Large intestine (tissue), 3 donors: ENCODE data around the gene PTPRN2. TPM values are rescaled to one million over a fixed set of nuclear protein-coding genes. Genes with fewer than 3 reads are reported as not detected.

ENCODE experiments used
- DNase-seq, 2 donors: peaks; one replicate each; pipeline versions ENCODE4 v3.0.0 to v3.0.0-alpha.2; 2013
- H3K27ac ChIP-seq: one replicate; pipeline ENCODE4 v1.5.1; 2013; ENCODE audit warnings: low read length
- H3K27me3 ChIP-seq: 2 replicates; pipeline ENCODE4 v1.6.1; 2013; ENCODE audit warnings: low read length; ENCODE audit not compliant: control insufficient read depth, insufficient read depth
- H3K36me3 ChIP-seq: 2 replicates; pipeline ENCODE4 v1.6.1; 2013; ENCODE audit warnings: low read length; ENCODE audit not compliant: control insufficient read depth, insufficient read depth
- H3K4me1 ChIP-seq: one replicate; pipeline ENCODE4 v1.6.1; 2013; ENCODE audit warnings: low read length; ENCODE audit not compliant: control insufficient read depth, insufficient read depth
- H3K4me3 ChIP-seq: one replicate; pipeline ENCODE4 v1.5.1; 2013; ENCODE audit warnings: low read length
- H3K9me3 ChIP-seq: one replicate; pipeline ENCODE4 v1.6.1; 2013; ENCODE audit warnings: mild to moderate bottlenecking, low read depth, low read length, moderate library complexity; ENCODE audit not compliant: control insufficient read depth
- WGBS: methylation state at CpG from one replicate; pipeline ENCODE4 v1.1.5; 2013; ENCODE audit warnings: low lambda C conversion rate; ENCODE audit not compliant: insufficient coverage; 5-methylcytosine and 5-hydroxymethylcytosine counted together
- polyA plus RNA-seq: library from polyadenylated mRNA; unstranded; fragments of 120-200 nt; gene quantifications from one replicate; pipeline ENCODE4 v1.2.1, GENCODE V29; 2013

Gene PTPRN2
- polyA plus RNA-seq, 1 donor: 13.4 TPM

DNA sequence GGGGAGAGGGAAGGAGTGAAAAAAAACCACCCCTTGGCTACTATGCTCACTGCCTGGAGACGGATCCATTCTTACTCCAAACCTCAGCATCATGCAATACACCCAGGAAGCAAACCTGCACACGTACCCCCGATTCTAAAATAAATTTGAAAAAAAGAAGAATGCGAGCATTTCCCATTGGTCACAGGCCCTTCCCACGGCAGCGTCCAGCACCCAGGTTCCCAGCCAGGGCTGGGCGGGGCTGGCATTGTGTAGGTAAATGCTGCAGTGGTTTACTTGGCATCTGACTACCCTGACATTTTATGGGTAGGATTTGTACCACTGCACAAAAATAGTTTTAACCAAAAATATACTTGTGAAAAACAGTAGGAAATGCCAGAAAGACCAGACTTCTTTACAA lies 831.9 kb downstream of the PTPRN2 start:
- H3K27me3 ChIP-seq: no peaks in the 10 kb centered on the region
- H3K27ac ChIP-seq: no peak overlapping the region
- DNase-seq: no peak
- no peak overlapping the region for H3K4me3 ChIP-seq
- no peaks in the 10 kb centered on the region for H3K4me1 ChIP-seq
- no peaks in the 10 kb centered on the region for H3K36me3 ChIP-seq
- WGBS: no CpG with 5 or more reads among the region's 7 CpGs
- H3K9me3 ChIP-seq: peaks cover 10% of the 10 kb centered on the region

DNA sequence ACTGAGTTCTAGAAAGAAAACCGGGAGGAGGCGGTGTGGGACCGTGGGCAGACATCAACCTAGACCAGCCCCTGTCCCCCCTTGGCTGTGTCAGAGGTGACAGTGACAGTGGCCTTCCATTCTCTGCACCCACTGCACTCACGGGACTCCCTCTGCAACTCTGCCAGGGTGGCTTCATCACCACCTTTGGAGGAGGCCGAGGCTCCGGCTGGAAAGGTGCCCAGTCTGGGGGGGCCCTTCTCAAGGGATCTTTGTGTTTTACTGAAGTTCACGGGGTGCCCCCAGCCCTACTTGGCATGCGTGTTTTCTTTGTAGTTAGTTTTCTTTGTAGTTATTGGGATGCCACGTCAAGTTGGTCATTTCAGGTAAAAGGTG lies 833.2 kb downstream of the PTPRN2 start:
- no peak overlapping the region for H3K27ac ChIP-seq
- no peaks in the 10 kb centered on the region for H3K27me3 ChIP-seq
- H3K36me3 ChIP-seq: no peaks in the 10 kb centered on the region
- H3K4me3 ChIP-seq: no peak overlapping the region
- whole genome bisulfite sequencing: no CpG with 5 or more reads among the region's 9 CpGs
- DNase-seq: no peak
- peaks cover 10% of the 10 kb centered on the region for H3K9me3 ChIP-seq
- H3K4me1 ChIP-seq: no peaks in the 10 kb centered on the region

DNA sequence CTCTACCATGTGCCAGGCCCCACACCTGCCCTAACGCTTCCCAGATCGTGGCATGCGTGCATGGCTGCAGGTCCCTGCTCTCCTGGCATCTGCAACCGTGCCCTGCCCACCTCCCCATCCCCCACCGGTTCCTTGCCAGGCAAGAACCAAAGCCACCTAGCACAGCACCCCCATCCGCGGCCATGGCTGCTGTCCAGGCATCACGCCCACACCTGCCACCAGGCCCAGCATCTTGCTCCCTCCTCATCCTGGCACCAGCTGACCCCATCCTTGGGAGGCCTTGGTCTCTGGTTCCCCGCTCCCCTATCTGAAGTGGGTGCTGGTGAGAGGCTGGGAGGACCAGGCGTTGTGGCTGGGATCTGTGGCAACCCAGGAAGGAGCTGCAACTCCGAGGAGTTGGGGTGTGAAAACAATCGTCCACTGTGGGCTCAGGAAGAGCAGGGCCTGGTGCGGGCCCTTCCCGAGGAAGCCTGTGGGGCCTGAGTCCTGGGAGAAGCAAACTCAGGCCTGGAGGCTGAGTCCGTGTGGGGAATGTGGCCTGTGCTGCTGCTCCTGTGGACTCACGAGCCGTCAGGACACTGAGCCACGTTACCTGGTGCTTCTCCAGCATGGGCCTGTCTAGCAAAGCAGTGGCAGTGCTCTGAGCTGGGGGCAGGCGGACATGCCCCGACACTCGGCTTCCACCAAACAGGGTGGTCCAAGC lies 833.8 kb downstream of the PTPRN2 start:
- Histone ChIP-seq H3K9me3 (peaks cover 10% of the 10 kb centered on the region), H3K36me3 (no peaks in the 10 kb centered on the region), H3K27ac (no peak overlapping the region), H3K27me3 (no peaks in the 10 kb centered on the region), H3K4me1 (no peaks in the 10 kb centered on the region), H3K4me3 (no peak overlapping the region)
- WGBS: no CpG with 5 or more reads among the region's 21 CpGs
- no peak for DNase-seq

DNA sequence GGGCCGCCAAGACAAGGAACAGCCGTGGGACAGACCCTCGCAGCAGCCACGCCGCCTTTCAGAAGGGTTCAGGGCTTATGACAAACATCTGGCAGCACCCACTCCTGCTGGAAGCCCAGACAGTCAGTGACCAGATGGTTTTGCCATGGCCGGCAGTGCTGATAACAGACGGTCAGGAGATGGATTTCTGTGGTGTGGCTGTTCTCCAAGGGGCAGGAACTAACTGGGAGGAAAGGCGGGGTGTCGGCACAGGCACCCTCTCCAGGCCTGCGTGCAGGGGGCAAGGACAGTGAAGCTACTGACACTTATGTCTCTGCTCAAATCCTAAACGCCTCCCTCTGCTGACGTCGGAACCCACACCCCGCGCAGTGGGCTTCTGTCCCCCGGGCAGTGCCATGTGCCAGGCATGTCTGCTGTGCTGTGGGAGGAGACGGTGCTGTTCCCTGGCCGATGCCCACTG lies 834.8 kb downstream of the PTPRN2 start:
- no peak for DNase-seq
- no peak overlapping the region for H3K27ac ChIP-seq

DNA sequence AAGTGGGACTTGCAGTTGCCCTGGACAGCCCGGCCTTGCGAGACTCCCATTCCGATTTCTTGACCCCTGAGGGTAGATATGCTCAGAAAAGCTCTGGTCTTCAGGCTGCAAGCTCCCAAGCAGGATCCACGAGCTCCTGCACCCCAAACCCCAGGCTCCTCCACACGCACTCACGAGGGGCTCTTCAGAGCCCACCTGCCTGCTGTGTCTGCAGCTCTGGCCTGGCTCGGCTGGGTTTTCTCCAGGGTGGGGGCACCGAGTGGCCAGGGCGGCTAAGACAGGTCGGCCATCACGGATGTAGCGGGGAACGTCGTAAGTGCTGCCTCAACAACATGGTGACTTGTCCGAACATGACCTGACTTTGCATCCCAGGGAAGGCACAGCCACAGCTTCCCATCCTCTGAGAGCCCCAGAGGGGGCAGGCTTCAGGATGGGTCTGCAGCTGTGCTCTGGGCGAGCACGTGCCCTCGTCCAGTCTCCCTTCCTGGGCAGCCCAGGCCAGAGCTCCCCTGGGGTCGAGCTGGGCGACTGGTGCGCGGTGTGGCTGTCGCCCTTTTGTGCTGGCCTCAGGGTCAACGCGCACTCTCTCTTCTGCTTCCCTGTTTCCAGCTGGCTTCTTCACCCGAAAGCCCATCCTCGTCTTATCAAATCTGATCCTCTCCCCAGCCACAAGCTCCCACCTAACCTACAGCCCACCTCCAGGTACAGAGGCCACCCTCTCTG lies 835.5 kb downstream of the PTPRN2 start:
- no peak for DNase-seq
- H3K9me3 ChIP-seq: peaks cover under 1% of the 10 kb centered on the region
- H3K4me3 ChIP-seq: no peak overlapping the region
- H3K4me1 ChIP-seq: no peaks in the 10 kb centered on the region
- no peak overlapping the region for H3K27ac ChIP-seq
- no peaks in the 10 kb centered on the region for H3K27me3 ChIP-seq
- 92% methylated on average over 4 of the region's 27 CpGs for WGBS
- H3K36me3 ChIP-seq: no peaks in the 10 kb centered on the region

More for the DNA sequence above, 834.8 kb downstream of the PTPRN2 start:
- Histone ChIP-seq H3K36me3 (no peaks in the 10 kb centered on the region), H3K4me3 (no peak overlapping the region), H3K27me3 (no peaks in the 10 kb centered on the region), H3K9me3 (peaks cover 4% of the 10 kb centered on the region), H3K4me1 (no peaks in the 10 kb centered on the region)
- no CpG with 5 or more reads among the region's 18 CpGs for WGBS

DNA sequence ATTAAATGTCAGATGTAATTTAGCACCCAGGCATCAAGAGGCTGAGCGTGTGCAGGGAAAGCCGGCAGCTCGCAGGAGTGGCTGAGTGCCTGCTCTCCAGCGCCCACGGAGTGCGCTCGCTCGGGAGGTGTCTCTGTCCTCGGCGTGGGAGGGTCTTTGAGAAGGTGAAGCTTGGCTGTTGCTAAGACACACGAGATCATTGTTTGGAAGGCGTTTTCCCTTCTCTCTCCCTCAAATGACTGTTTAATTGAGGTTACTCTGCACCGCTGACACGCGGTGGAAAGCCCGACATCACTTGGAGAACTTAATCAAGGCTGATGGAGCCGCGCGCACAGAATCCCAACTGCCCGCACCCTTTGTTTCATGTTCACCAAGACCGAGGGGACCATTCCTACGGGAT lies 836.2 kb downstream of the PTPRN2 start:
- H3K9me3 ChIP-seq: no peaks in the 10 kb centered on the region

DNA sequence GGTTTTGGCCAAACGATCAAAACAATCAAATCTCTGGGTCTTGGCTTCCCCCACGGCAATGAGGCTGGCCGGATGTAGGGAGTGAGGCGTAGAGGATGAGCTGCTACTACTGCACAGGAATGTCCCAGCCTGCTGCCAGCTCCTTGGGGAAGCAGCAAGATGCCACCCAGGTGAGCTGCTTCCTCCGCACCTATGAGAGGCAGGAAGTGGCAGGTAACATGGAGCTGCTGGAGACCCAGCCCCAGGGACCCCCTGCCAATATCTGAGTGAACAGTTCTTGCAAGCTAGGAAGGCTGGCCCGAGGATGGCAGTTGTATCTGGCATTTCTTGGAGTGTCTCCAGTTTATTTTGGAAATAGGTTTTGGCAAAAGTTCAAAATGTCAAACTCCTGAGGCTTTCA lies 837.3 kb downstream of the PTPRN2 start:
- no peaks in the 10 kb centered on the region for H3K9me3 ChIP-seq
- no peaks in the 10 kb centered on the region for H3K4me1 ChIP-seq
- no peaks in the 10 kb centered on the region for H3K36me3 ChIP-seq
- H3K27me3 ChIP-seq: no peaks in the 10 kb centered on the region
- no peak for DNase-seq
- WGBS: no CpG with 5 or more reads among the region's 6 CpGs
- no peak overlapping the region for H3K4me3 ChIP-seq
- H3K27ac ChIP-seq: no peak overlapping the region

More for the DNA sequence above, 836.2 kb downstream of the PTPRN2 start:
- WGBS: no CpG with 5 or more reads among the region's 22 CpGs
- H3K36me3 ChIP-seq: no peaks in the 10 kb centered on the region
- H3K27me3 ChIP-seq: no peaks in the 10 kb centered on the region
- no peak overlapping the region for H3K4me3 ChIP-seq
- no peak overlapping the region for H3K27ac ChIP-seq
- no peak for DNase-seq
- H3K4me1 ChIP-seq: no peaks in the 10 kb centered on the region

DNA sequence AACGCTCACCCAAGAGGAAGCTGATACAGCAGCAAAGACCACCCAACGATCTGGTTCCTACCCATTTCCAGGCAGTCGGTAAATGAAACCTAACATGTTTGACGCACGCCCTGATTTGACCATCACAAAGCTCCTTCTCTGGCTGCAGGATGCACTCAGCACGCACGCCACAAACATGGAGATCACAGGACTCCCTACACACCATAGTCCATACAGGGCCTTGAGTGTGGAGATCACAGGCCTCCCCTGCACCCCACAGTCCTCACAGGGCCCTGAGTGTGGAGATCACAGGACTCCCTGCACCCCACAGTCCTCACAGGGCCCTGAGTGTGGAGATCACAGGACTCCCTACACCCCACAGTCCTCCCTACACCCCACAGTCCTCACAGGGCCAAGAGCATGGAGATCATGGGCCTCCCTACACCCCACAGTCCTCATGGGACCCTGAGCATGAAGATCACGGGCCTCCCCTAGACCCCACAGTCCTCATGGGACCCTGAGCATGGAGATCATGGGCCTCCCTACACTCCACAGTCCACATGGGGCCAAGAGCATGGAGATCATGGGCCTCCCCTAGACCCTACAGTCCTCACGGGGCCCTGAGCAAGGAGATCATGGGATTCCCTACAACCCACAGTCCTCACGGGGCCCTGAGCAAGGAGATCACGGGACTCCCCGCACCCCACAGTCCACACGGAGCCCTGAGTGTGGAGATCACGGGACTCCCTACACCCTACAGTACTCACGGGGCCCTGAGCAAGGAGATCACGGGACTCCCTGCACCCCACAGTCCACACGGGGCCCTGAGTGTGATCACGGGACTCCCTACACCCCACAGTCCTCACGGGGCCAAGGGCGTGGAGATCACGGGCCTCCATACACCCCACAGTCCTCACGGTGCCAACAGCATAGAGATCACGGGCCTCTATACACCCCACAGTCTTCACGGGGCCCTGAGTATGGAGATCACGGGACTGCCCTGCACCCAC lies 841.6 kb downstream of the PTPRN2 start:
- no peaks in the 10 kb centered on the region for H3K9me3 ChIP-seq
- no CpG with 5 or more reads among the region's 25 CpGs for WGBS

DNA sequence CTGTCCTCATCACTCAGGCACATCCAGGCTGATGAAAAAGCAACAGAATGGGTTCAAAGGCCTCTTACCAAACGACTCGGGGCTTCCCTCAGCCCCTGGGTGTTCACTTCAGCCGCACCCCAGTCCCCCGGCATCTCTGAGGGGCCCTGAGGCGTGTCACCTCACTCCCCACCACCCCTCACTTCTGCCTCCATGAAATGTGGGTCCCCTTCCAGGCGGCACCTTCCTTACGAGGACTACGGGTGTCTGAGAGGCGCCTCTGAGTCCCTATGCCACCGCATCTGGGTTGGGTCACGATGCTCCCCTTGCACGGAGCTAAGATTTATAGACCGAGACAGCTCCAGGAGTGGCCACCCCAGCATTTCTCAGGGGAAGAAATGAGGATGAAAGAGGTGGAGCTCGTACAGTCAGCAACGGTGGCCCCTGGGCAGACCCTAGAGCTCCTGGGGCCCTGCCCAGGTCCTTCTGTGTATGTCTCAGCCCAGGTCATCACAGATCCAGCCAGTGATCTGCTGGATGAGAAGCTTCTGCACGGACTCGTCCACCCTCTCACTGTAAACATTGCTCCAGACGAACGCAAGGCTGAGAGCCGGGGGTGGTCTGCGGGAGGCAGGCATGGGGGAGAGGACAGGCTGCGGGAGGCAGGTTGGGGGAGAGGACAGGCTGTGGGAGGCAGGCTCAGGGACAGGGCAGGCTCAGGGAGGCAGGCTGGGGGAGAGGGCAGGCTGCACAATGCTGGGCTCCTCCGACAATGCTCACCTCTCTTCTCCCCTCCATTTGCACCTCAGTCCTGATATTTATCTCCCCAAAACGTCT lies 842.6 kb downstream of the PTPRN2 start:
- Histone ChIP-seq H3K27me3 (no peaks in the 10 kb centered on the region), H3K9me3 (no peaks in the 10 kb centered on the region), H3K36me3 (no peaks in the 10 kb centered on the region), H3K4me3 (no peak overlapping the region), H3K27ac (no peak overlapping the region), H3K4me1 (no peaks in the 10 kb centered on the region)
- WGBS: no CpG with 5 or more reads among the region's 24 CpGs
- no peak for DNase-seq

More for the DNA sequence above, 841.6 kb downstream of the PTPRN2 start:
- no peaks in the 10 kb centered on the region for H3K36me3 ChIP-seq
- no peaks in the 10 kb centered on the region for H3K27me3 ChIP-seq
- no peaks in the 10 kb centered on the region for H3K4me1 ChIP-seq
- no peak overlapping the region for H3K4me3 ChIP-seq
- no peak overlapping the region for H3K27ac ChIP-seq
- DNase-seq: no peak
